ENCODE data around the gene PSAT1. TPM values are rescaled to one million over a fixed set of nuclear protein-coding genes. Genes with fewer than 3 reads are reported as not detected.

PSAT1 gene
- polyA plus RNA-seq, 6 donors from 2014 or later = 0.10 to 0.67 (median 0.52) TPM

- DNase-seq = no peak
- Mint-ChIP-seq H3K27ac (no peak overlapping the region), H3K36me3 (peaks cover 4 to 7% of the 10 kb centered on the region in 2 donors), H3K4me3 (no peak overlapping the region), H3K27me3 (peaks cover 0 to 12% (median 10%) of the 10 kb centered on the region in 3 donors), H3K9me3 (peaks cover 1 to 9% (median 4%) of the 10 kb centered on the region in 7 donors), H3K4me1 (no peaks in the 10 kb centered on the region)
- ATAC-seq (ENCODE audit: low read depth in 2 of 2) = no peak
These were observed 35.5 kb downstream of the PSAT1 start for GRCh38 chr9:78332381-78332780.

DNA sequence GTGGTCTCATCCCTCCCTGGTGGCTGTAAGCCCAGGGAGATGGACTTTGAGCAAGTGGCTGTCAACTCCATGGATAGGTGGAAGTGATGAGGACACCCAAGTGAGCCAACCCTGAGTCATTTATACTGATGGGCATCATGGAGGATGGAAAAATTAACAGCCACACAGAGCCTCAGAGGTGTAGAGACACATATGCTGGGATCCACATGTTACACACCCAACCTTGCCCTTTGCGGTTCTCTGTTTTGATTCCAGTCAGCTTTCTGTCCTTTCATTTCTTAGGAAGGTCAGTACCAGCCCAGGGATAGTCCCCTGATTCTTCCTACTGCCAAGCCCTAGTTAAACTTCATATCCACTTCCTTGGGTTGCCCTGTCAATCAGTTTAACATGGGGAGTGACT, 51.9 kb downstream of the PSAT1 start:
- H3K36me3 Mint-ChIP-seq = no peaks in the 10 kb centered on the region
- peaks cover 0 to 17% (median 7%) of the 10 kb centered on the region in 3 donors for H3K27me3 Mint-ChIP-seq
- H3K9me3 Mint-ChIP-seq = peaks cover 0 to 5% (median 0%) of the 10 kb centered on the region in 7 donors
- peaks cover 0 to 7% (median 5%) of the 10 kb centered on the region in 3 donors for H3K4me1 Mint-ChIP-seq
- DNase-seq (no peak), ATAC-seq (ENCODE audit: low read depth in 2 of 2) (no peak)
- H3K27ac Mint-ChIP-seq = no peak overlapping the region
- H3K4me3 Mint-ChIP-seq = no peak overlapping the region

GRCh38 chr9:78351816-78352215, 54.9 kb downstream of the PSAT1 start:
- no peak for DNase-seq

DNA sequence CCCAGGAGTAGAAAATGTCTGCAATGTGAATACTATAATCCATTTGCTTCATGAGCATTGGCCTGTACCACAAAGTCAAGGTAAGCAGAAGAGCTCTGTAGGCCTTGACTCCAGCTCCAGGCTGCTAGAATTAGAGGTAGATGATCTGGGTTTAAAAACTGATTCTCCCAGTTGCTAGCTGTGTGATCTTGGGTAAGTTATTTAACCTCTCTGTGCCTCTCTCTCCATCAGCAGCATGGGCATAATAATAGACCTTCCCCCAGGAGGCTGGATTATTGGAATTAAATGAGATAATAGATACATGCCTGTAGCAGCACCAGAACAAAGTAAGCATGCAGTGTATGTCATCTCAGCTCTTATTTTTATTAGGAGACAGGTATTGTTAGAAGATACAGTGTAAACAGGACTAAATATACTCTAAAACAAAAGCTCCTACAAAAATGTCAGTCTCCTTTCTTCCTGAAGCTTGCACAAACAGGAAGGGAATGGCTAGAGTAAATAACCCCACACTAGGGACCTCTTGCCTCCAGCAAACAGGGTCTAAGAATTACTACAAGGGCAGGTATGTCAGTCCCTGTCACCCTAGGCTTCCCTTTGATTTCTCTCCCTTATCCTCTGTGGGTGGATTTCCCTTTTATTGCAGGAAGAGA, 57.5 kb downstream of the PSAT1 start:
- no peaks in the 10 kb centered on the region for H3K27me3 Mint-ChIP-seq
- no peaks in the 10 kb centered on the region for H3K9me3 Mint-ChIP-seq
- peaks cover 0 to 7% (median 5%) of the 10 kb centered on the region in 3 donors for H3K4me1 Mint-ChIP-seq
- no peaks in the 10 kb centered on the region for H3K36me3 Mint-ChIP-seq
- H3K27ac Mint-ChIP-seq = no peak overlapping the region
- ATAC-seq (ENCODE audit: low read depth in 2 of 2) = no peak
- no peak overlapping the region for H3K4me3 Mint-ChIP-seq
- no peak for DNase-seq

More at GRCh38 chr9:78351816-78352215, 54.9 kb downstream of the PSAT1 start:
- Mint-ChIP-seq H3K4me3 (no peak overlapping the region), H3K36me3 (no peaks in the 10 kb centered on the region), H3K27me3 (peaks cover 0 to 7% (median 0%) of the 10 kb centered on the region in 3 donors), H3K27ac (no peak overlapping the region), H3K9me3 (no peaks in the 10 kb centered on the region), H3K4me1 (peaks cover 0 to 7% (median 5%) of the 10 kb centered on the region in 3 donors)
- no peak for ATAC-seq (ENCODE audit: low read depth in 2 of 2)

GRCh38 chr9:78354989-78355388, 58.1 kb downstream of the PSAT1 start:
- Mint-ChIP-seq H3K27ac (no peak overlapping the region), H3K4me1 (peaks cover 0 to 7% (median 5%) of the 10 kb centered on the region in 3 donors), H3K4me3 (no peak overlapping the region), H3K27me3 (no peaks in the 10 kb centered on the region), H3K9me3 (no peaks in the 10 kb centered on the region), H3K36me3 (no peaks in the 10 kb centered on the region)
- ATAC-seq (ENCODE audit: low read depth in 2 of 2) (no peak), DNase-seq (no peak)

GRCh38 chr9:78356634-78357033, 59.7 kb downstream of the PSAT1 start:
- Mint-ChIP-seq H3K27me3 (no peaks in the 10 kb centered on the region), H3K36me3 (no peaks in the 10 kb centered on the region), H3K4me3 (no peak overlapping the region), H3K27ac (no peak overlapping the region), H3K9me3 (no peaks in the 10 kb centered on the region), H3K4me1 (peaks cover 0 to 6% (median 5%) of the 10 kb centered on the region in 3 donors)
- ATAC-seq (ENCODE audit: low read depth in 2 of 2) = no peak
- DNase-seq = no peak

- no peaks in the 10 kb centered on the region for H3K36me3 Mint-ChIP-seq
- no peak overlapping the region for H3K27ac Mint-ChIP-seq
- no peaks in the 10 kb centered on the region for H3K4me1 Mint-ChIP-seq
- no peak overlapping the region for H3K4me3 Mint-ChIP-seq
- ATAC-seq (ENCODE audit: low read depth in 2 of 2) (no peak), DNase-seq (no peak)
- no peaks in the 10 kb centered on the region for H3K9me3 Mint-ChIP-seq
- no peaks in the 10 kb centered on the region for H3K27me3 Mint-ChIP-seq
These were observed 60.4 kb downstream of the PSAT1 start for GRCh38 chr9:78357165-78357873.

DNA sequence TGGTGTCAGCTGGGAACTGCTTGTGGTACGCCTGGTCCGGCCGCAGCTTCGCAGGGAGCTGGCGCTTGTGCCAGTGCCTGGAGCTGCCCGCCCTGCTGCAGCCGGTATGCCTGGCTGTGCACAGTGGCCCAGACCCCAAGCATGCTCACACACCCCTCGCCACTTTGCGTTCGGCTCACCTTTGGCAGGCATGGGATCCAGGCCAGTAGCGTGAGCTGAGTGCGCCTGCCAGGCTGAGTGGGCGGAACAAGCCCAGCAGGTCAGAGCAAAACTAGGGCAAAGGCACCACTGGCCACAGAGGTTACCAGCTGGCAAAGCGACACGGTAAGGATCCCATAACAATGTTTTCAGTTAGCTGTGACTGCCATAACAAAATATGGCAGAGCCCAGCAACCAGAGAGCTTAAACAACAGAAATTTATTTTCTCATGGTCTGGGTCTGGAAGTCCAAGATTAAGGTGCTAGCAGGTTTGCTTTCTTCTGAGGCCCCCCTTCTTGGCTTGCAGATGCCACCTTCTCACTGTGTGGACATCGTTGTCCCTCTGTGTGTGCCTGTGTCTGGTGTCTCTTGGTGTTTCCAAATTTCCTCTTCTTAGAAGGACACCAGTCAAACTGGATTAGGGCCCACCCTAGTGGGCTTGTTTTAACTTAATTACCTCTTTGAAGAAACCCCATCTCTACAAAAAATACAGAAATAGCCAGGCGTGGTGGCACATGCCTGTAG, 61.6 kb downstream of the PSAT1 start:
- no peaks in the 10 kb centered on the region for H3K36me3 Mint-ChIP-seq
- no peak for ATAC-seq (ENCODE audit: low read depth in 2 of 2)
- H3K4me1 Mint-ChIP-seq = no peaks in the 10 kb centered on the region
- H3K27ac Mint-ChIP-seq = no peak overlapping the region
- H3K27me3 Mint-ChIP-seq = peaks cover 0 to 3% (median 0%) of the 10 kb centered on the region in 3 donors
- H3K4me3 Mint-ChIP-seq = no peak overlapping the region
- no peaks in the 10 kb centered on the region for H3K9me3 Mint-ChIP-seq
- no peak for DNase-seq

GRCh38 chr9:78363221-78363620, 66.3 kb downstream of the PSAT1 start:
- H3K9me3 Mint-ChIP-seq = no peaks in the 10 kb centered on the region
- DNase-seq = no peak
- no peak overlapping the region for H3K4me3 Mint-ChIP-seq
- H3K36me3 Mint-ChIP-seq = no peaks in the 10 kb centered on the region
- no peak for ATAC-seq (ENCODE audit: low read depth in 2 of 2)
- H3K27ac Mint-ChIP-seq = no peak overlapping the region
- H3K4me1 Mint-ChIP-seq = no peaks in the 10 kb centered on the region
- H3K27me3 Mint-ChIP-seq = peaks cover 0 to 8% (median 0%) of the 10 kb centered on the region in 3 donors

- H3K27me3 Mint-ChIP-seq = peaks cover 0 to 18% (median 2%) of the 10 kb centered on the region in 3 donors
- no peaks in the 10 kb centered on the region for H3K36me3 Mint-ChIP-seq
- DNase-seq = no peak
- H3K4me3 Mint-ChIP-seq = no peak overlapping the region
- H3K9me3 Mint-ChIP-seq = no peaks in the 10 kb centered on the region
- no peak for ATAC-seq (ENCODE audit: low read depth in 2 of 2)
- no peaks in the 10 kb centered on the region for H3K4me1 Mint-ChIP-seq
- H3K27ac Mint-ChIP-seq = no peak overlapping the region
These were observed 69.1 kb downstream of the PSAT1 start for GRCh38 chr9:78365748-78366697.

GRCh38 chr9:78366827-78367226, 69.9 kb downstream of the PSAT1 start:
- DNase-seq = no peak
- peaks cover 0 to 20% (median 5%) of the 10 kb centered on the region in 3 donors for H3K27me3 Mint-ChIP-seq
- no peaks in the 10 kb centered on the region for H3K36me3 Mint-ChIP-seq
- H3K4me1 Mint-ChIP-seq = no peaks in the 10 kb centered on the region
- no peaks in the 10 kb centered on the region for H3K9me3 Mint-ChIP-seq
- H3K4me3 Mint-ChIP-seq = no peak overlapping the region
- no peak overlapping the region for H3K27ac Mint-ChIP-seq
- ATAC-seq (ENCODE audit: low read depth in 2 of 2) = no peak

DNA sequence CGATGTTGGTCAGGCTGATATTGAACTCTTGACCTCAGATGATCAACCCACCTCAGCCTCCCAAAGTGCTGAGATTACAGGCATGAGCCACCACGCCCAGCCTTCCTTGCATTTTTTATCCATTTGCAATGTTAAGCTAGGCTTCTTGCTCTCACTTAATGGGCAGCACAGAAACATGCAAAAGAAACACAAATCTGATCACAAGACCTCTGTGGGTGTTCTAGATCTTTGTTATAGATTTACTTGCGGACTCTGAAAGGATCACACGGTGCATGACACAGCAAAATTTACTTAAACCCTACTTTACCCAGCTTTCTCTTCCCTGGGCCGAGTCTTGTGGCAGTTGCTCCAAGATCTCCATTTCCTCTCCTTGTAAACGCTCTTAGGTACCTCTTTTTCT, 71.3 kb downstream of the PSAT1 start:
- Mint-ChIP-seq H3K27ac (no peak overlapping the region), H3K4me1 (no peaks in the 10 kb centered on the region), H3K4me3 (no peak overlapping the region), H3K9me3 (no peaks in the 10 kb centered on the region), H3K36me3 (no peaks in the 10 kb centered on the region), H3K27me3 (peaks cover under 1 to 28% (median 10%) of the 10 kb centered on the region in 3 donors)
- ATAC-seq (ENCODE audit: low read depth in 2 of 2) = no peak
- DNase-seq = no peak

Data from naive B cell (primary cell).